ENCODE data around the gene AFF3. TPM values are rescaled to one million over a fixed set of nuclear protein-coding genes. Genes with fewer than 3 reads are reported as not detected.

Gene AFF3
- total and polyA plus RNA-seq, 2 experiments from 2014 or later = 12.0 to 12.8 TPM

DNA sequence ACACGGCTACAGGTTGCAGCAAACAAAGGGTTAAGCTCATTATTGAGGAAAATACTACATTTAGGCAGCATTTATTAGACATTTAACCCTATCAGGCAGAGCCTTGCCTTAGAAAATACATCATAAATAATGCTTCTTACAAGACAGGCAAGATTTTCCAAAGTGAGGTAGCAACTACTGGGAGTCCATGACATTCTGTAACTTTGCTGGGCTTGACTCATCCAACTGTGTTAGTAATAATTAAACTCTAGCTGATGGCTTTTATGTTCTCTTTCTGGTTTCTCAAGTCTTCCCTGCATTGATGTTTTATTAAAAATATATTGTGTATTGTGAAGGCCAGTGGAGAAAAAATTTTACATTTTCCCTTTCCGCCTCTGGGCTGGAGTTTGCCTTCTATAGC lies 291.3 kb downstream of the AFF3 start:
- H3K27me3 ChIP-seq = no peaks in the 10 kb centered on the region
- TF ChIP-seq, protein P1, sequence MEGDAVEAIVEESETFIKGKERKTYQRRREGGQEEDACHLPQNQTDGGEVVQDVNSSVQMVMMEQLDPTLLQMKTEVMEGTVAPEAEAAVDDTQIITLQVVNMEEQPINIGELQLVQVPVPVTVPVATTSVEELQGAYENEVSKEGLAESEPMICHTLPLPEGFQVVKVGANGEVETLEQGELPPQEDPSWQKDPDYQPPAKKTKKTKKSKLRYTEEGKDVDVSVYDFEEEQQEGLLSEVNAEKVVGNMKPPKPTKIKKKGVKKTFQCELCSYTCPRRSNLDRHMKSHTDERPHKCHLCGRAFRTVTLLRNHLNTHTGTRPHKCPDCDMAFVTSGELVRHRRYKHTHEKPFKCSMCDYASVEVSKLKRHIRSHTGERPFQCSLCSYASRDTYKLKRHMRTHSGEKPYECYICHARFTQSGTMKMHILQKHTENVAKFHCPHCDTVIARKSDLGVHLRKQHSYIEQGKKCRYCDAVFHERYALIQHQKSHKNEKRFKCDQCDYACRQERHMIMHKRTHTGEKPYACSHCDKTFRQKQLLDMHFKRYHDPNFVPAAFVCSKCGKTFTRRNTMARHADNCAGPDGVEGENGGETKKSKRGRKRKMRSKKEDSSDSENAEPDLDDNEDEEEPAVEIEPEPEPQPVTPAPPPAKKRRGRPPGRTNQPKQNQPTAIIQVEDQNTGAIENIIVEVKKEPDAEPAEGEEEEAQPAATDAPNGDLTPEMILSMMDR (IDR thresholded peaks at IDR 0.05; ENCODE audit: low read depth, low read length) = no peak
- DNase-seq (ENCODE audit: low read depth in 1 of 2, low spot score in 1 of 2) = no peak
- no peak overlapping the region for H3K4me3 ChIP-seq
- H3K27ac ChIP-seq = no peak overlapping the region
- H3K4me1 ChIP-seq (ENCODE audit: low read depth) = peaks cover 6% of the 10 kb centered on the region
- H3K9me3 ChIP-seq (ENCODE audit: low read depth) = no peaks in the 10 kb centered on the region
- no peaks in the 10 kb centered on the region for H3K36me3 ChIP-seq

DNA sequence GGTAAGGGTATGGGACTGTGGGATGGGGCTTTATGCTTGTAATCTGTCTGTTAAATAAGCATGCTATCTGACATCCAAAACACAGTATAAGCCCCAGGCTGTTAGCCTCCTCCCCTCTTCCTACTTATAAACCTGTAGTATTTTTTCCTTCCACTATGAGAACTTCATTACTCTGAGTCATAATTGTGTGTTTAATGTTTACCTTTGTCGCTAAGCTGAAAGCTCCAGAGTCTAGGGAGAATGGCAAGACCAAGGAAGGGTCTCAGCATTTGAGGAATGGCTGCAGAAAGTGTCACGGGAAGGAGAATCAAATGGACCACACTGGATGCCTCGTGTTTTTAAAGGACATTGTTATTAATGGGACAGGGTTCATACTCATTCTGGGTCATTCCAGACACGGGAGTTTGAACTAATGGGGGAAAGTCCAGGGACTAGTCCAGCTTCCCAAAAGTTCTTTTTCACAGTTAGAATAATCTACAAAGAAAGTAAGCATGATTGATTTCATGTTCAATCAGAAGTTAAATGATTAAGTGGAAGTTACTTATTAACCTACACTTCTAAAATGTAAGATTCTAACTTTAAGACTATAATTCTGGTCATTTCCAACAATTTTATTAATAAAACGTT lies 292.2 kb downstream of the AFF3 start:
- Histone ChIP-seq H3K4me3 (no peak overlapping the region), H3K4me1 (ENCODE audit: low read depth) (peaks cover 10% of the 10 kb centered on the region), H3K36me3 (no peaks in the 10 kb centered on the region), H3K27me3 (no peaks in the 10 kb centered on the region), H3K27ac (no peak overlapping the region), H3K9me3 (ENCODE audit: low read depth) (no peaks in the 10 kb centered on the region)
- no peak for DNase-seq (ENCODE audit: low read depth in 1 of 2, low spot score in 1 of 2)
- TF ChIP-seq, protein P1 (IDR thresholded peaks at IDR 0.05; ENCODE audit: low read depth, low read length) = no peak

DNA sequence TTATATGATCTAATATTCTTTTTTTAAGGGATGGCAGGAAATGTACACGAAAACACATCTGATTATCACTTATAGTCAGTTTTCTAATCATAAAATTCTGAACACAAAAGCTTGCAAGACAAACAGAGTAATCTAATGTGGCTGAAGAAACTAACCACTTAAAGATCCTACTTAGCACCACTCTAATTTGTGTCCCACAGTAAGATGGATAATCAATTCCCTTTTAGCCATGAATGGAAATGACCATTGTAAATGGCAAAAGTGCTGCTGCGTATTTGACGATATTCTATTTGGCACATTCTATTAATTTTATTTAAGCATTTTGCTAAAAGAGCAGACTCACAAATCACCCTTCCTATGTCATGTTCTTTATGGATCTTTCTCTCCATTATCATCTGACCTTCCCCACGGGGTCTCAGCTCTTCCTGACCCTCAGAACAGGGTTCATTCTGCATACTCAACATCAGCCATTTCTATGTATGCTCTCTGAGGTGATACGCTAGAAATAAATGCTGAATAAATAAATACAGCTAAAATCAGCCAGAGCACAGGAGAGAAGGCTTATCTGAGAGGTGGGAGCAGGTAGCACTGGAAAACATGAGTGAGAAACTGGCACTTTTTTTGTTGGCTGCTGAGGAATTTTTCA lies 295.8 kb downstream of the AFF3 start:
- no peak for DNase-seq (ENCODE audit: low read depth in 1 of 2, low spot score in 1 of 2)
- H3K4me3 ChIP-seq = no peak overlapping the region
- H3K4me1 ChIP-seq (ENCODE audit: low read depth) = peaks cover 7% of the 10 kb centered on the region
- no peaks in the 10 kb centered on the region for H3K9me3 ChIP-seq (ENCODE audit: low read depth)
- H3K27me3 ChIP-seq = no peaks in the 10 kb centered on the region
- TF ChIP-seq, protein P1 (IDR thresholded peaks at IDR 0.05; ENCODE audit: low read depth, low read length) = no peak
- no peak overlapping the region for H3K27ac ChIP-seq
- no peaks in the 10 kb centered on the region for H3K36me3 ChIP-seq

DNA sequence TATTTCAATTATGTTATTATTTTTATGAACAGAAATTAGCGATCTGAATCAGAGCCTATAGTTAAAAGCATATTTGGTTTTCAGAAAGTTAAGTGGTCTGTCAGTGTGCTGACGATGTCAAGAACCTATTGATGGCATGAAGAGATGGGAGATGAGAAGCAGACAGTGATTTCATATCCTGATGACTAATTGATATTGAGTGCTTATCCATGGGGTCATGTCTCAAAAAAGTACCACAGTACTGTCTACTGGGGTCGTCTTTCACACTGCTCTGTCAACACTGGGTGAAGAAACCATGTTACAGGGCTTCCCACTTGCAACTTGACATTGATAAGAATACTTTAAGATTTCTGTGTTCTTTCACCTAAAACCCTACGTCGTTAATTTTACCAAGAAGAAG lies 297.1 kb downstream of the AFF3 start:
- peaks cover 7% of the 10 kb centered on the region for H3K4me1 ChIP-seq (ENCODE audit: low read depth)
- H3K4me3 ChIP-seq = no peak overlapping the region
- H3K36me3 ChIP-seq = no peaks in the 10 kb centered on the region
- no peaks in the 10 kb centered on the region for H3K9me3 ChIP-seq (ENCODE audit: low read depth)
- no peak overlapping the region for H3K27ac ChIP-seq
- DNase-seq (ENCODE audit: low read depth in 1 of 2, low spot score in 1 of 2) = no peak
- TF ChIP-seq, protein P1 (IDR thresholded peaks at IDR 0.05; ENCODE audit: low read depth, low read length) = no peak
- no peaks in the 10 kb centered on the region for H3K27me3 ChIP-seq

DNA sequence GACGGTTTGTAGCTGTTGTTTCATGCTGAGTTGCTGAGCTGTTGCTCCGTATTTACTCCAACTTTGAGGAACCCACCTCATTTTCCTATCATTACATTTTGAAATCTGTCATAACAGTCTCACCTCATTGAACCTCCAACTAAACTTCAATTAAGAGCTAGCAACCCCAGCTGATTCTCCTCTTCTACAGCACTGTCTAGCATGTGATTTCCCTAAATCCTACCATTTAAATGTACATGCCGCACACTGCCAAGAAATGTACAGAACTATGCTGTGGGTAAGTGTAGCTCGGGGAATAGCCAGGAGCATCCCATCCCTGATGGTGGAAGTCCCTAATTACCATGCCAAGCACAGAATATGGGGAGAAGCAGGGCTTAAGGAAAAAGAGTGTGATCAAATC lies 299.9 kb downstream of the AFF3 start:
- H3K4me1 ChIP-seq (ENCODE audit: low read depth) = peaks cover 7% of the 10 kb centered on the region
- H3K9me3 ChIP-seq (ENCODE audit: low read depth) = no peaks in the 10 kb centered on the region
- TF ChIP-seq, protein P1 (IDR thresholded peaks at IDR 0.05; ENCODE audit: low read depth, low read length) = no peak
- no peak overlapping the region for H3K27ac ChIP-seq
- no peaks in the 10 kb centered on the region for H3K27me3 ChIP-seq
- H3K4me3 ChIP-seq = no peak overlapping the region
- H3K36me3 ChIP-seq = no peaks in the 10 kb centered on the region
- DNase-seq (ENCODE audit: low read depth in 1 of 2, low spot score in 1 of 2) = no peak

Data from cardiac muscle cell (in vitro differentiated cells and primary cell).